Measurements from ENCODE around the gene CPB2.

DNA sequence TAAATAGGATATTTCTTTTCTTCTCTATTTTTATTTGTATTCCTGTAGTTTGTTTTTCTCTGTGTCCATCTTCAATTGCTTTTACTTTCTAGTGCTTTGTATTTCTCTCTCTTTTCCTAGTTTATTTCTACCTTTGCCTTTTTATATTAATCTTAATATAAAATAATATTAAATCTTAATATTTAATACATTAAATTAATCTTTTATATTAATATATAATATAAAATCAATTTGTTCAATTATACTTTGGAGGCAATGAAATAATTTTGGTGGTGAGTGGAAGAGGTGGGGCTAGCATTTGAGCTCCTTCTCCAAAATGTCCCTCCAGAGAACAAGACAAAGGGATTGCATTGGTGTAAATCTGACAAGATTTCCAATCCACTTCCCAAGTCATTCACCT is 6.3 kb upstream of the CPB2 start:
- TF ChIP-seq, protein P1, sequence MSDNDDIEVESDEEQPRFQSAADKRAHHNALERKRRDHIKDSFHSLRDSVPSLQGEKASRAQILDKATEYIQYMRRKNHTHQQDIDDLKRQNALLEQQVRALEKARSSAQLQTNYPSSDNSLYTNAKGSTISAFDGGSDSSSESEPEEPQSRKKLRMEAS (IDR thresholded peaks at IDR 0.05): no peak
- TF ChIP-seq, protein P2, sequence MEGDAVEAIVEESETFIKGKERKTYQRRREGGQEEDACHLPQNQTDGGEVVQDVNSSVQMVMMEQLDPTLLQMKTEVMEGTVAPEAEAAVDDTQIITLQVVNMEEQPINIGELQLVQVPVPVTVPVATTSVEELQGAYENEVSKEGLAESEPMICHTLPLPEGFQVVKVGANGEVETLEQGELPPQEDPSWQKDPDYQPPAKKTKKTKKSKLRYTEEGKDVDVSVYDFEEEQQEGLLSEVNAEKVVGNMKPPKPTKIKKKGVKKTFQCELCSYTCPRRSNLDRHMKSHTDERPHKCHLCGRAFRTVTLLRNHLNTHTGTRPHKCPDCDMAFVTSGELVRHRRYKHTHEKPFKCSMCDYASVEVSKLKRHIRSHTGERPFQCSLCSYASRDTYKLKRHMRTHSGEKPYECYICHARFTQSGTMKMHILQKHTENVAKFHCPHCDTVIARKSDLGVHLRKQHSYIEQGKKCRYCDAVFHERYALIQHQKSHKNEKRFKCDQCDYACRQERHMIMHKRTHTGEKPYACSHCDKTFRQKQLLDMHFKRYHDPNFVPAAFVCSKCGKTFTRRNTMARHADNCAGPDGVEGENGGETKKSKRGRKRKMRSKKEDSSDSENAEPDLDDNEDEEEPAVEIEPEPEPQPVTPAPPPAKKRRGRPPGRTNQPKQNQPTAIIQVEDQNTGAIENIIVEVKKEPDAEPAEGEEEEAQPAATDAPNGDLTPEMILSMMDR (IDR thresholded peaks at IDR 0.05; ENCODE audit: low read depth, low read length, missing input control): no peak

Data from liver (tissue), 2 donors.